Amygdala (tissue), 56 donors: ENCODE results near the gene FOXP4.
A peak's percentile ranks its signal among the peaks of the same experiment; 100 is the strongest.

Source experiments
- DNase-seq, 56 donors: peaks; one replicate each; lab custom pipeline; 2025; lab: John Stamatoyannopoulos, UW

Gene FOXP4

GRCh38 chr6:41595166-41595565 lies 49.0 kb downstream of the FOXP4 start:
- no peak for DNase-seq

- no peak for DNase-seq
Measured at GRCh38 chr6:41596096-41596685, 50.0 kb downstream of the FOXP4 start.

GRCh38 chr6:41596807-41597206 lies 50.6 kb downstream of the FOXP4 start:
- no peak for DNase-seq

- DNase-seq = no peak
Measured at GRCh38 chr6:41597246-41598000, 51.2 kb downstream of the FOXP4 start.

- no peak for DNase-seq
Measured at GRCh38 chr6:41598670-41599014, 52.5 kb downstream of the FOXP4 start.

- DNase-seq = no peak
Measured at GRCh38 chr6:41599015-41599851, 53.1 kb downstream of the FOXP4 start.

GRCh38 chr6:41599852-41600445 lies 53.8 kb downstream of the FOXP4 start:
- DNase-seq = no peak

GRCh38 chr6:41600499-41601247 lies 54.5 kb downstream of the FOXP4 start:
- DNase-seq = no peak

GRCh38 chr6:41601248-41601549 lies 55.0 kb downstream of the FOXP4 start:
- no peak for DNase-seq

- DNase-seq = no peak
Measured at GRCh38 chr6:41602422-41602743, 56.2 kb downstream of the FOXP4 start.

- DNase-seq = peak in 55 of 56 donors; percentile 20 to 84 (median 58)
Measured at GRCh38 chr6:41602864-41603608, 56.9 kb downstream of the FOXP4 start.

- no peak for DNase-seq
Measured at GRCh38 chr6:41604006-41604405, 57.8 kb downstream of the FOXP4 start.

GRCh38 chr6:41605649-41606048 lies 59.5 kb downstream of the FOXP4 start:
- DNase-seq = no peak

GRCh38 chr6:41607036-41607435 lies 60.9 kb downstream of the FOXP4 start:
- DNase-seq = no peak

GRCh38 chr6:41607736-41608135 lies 61.6 kb downstream of the FOXP4 start:
- DNase-seq = no peak

- no peak for DNase-seq
Measured at GRCh38 chr6:41608443-41609151, 62.4 kb downstream of the FOXP4 start.

- DNase-seq = no peak
Measured at GRCh38 chr6:41614715-41615114, 68.5 kb downstream of the FOXP4 start.

GRCh38 chr6:41615311-41615710 lies 69.1 kb downstream of the FOXP4 start:
- DNase-seq = no peak

- no peak for DNase-seq
Measured at GRCh38 chr6:41618598-41618997, 72.4 kb downstream of the FOXP4 start.
